GM23338 (cell line): Measurements from ENCODE around the gene CHMP1B. TPM values are rescaled to one million over a fixed set of nuclear protein-coding genes. Genes with fewer than 3 reads are reported as not detected.

Experiments
- ATAC-seq: fragments of 200-7000 bp; cut with Tn5 transposase; 3 replicates; pipeline ENCODE4 v1.9.1; 2020
- DNase-seq: peaks from one replicate; pipeline ENCODE4 v3.0.0-alpha.2; 2015; ENCODE audit warnings: low spot score
- H2AFZ ChIP-seq: fragments of 200-600 bp; sonication (generic); 2 replicates; pipeline ENCODE4 v1.8.0; 2016; ENCODE audit warnings: antibody characterized with exemption, mild to moderate bottlenecking, moderate library complexity
- H3F3A ChIP-seq: fragments of 200-600 bp; sonication (generic); replicated peaks from 2 replicates; pipeline ENCODE4 v1.8.0; 2017; ENCODE audit warnings: antibody characterized with exemption, mixed run types, low read depth
- H3K27ac ChIP-seq: fragments of 200-600 bp; sonication (generic); 2 replicates; pipeline ENCODE4 v1.6.1; 2016; ENCODE audit warnings: low read depth
- H3K27me3 ChIP-seq: fragments of 200-600 bp; sonication (generic); 2 replicates; pipeline ENCODE4 v1.8.0; 2016; ENCODE audit warnings: mild to moderate bottlenecking, mixed run types, moderate library complexity; ENCODE audit not compliant: insufficient read depth
- H3K36me3 ChIP-seq: fragments of 200-600 bp; sonication (generic); 2 replicates; pipeline ENCODE4 v1.8.0; 2016; ENCODE audit warnings: mild to moderate bottlenecking; ENCODE audit not compliant: insufficient read depth
- H3K4me1 ChIP-seq: fragments of 200-600 bp; sonication (generic); 2 replicates; pipeline ENCODE4 v1.8.0; 2016; ENCODE audit warnings: mild to moderate bottlenecking, moderate library complexity; ENCODE audit not compliant: insufficient read depth
- H3K4me2 ChIP-seq: fragments of 200-600 bp; sonication (generic); 2 replicates; pipeline ENCODE4 v1.7.1; 2017; ENCODE audit warnings: mixed run types
- H3K4me3 ChIP-seq: fragments of 200-600 bp; sonication (generic); 2 replicates; pipeline ENCODE4 v1.6.1; 2016; ENCODE audit warnings: mixed run types
- H3K79me2 ChIP-seq: fragments of 200-600 bp; sonication (generic); replicated peaks from 2 replicates; pipeline ENCODE4 v1.8.0; 2017; ENCODE audit warnings: mild to moderate bottlenecking; ENCODE audit not compliant: insufficient read depth
- H3K9me2 ChIP-seq: fragments of 200-600 bp; sonication (generic); 2 replicates; pipeline ENCODE4 v1.8.0; 2017; ENCODE audit not compliant: insufficient read depth
- H4K20me1 ChIP-seq: fragments of 200-600 bp; sonication (generic); replicated peaks from 2 replicates; pipeline ENCODE4 v1.8.0; 2017; ENCODE audit warnings: mild to moderate bottlenecking; ENCODE audit not compliant: insufficient read depth
- H3K27ac Mint-ChIP-seq: 2 replicates; pipeline ENCODE4 v1.8.0; 2020; ENCODE audit warnings: inconsistent platforms, mild to moderate bottlenecking, moderate library complexity, mixed read lengths
- H3K27me3 Mint-ChIP-seq: 3 replicates; pipeline ENCODE4 v1.8.0; 2022; ENCODE audit warnings: low read depth, mild to moderate bottlenecking, moderate library complexity, mixed read lengths, inconsistent platforms; ENCODE audit not compliant: insufficient read depth, poor library complexity
- H3K36me3 Mint-ChIP-seq: 3 replicates; pipeline ENCODE4 v1.8.0; 2021; ENCODE audit warnings: low read depth, mild to moderate bottlenecking, inconsistent platforms, moderate library complexity, mixed read lengths
- H3K4me1 Mint-ChIP-seq: 3 replicates; pipeline ENCODE4 v1.8.0; 2020; ENCODE audit warnings: mild to moderate bottlenecking, inconsistent platforms, mixed read lengths
- H3K4me3 Mint-ChIP-seq: 3 replicates; pipeline ENCODE4 v1.8.0; 2021; ENCODE audit warnings: moderate library complexity, mild to moderate bottlenecking, inconsistent platforms, mixed read lengths
- H3K9me3 Mint-ChIP-seq: 3 replicates; pipeline ENCODE4 v1.8.0; 2020; ENCODE audit warnings: moderate library complexity, mild to moderate bottlenecking, inconsistent platforms, mixed read lengths
- EZH2 ChIP-seq: fragments of 200-600 bp; sonication (generic); IDR thresholded peaks from one replicate; pipeline ENCODE4 v1.8.0; 2017; ENCODE audit warnings: antibody characterized with exemption, mild to moderate bottlenecking, low read depth; ENCODE audit not compliant: unreplicated experiment
- EZH2phosphoT487 ChIP-seq: fragments of 200-600 bp; sonication (generic); IDR thresholded peaks from one replicate; pipeline ENCODE4 v1.8.1; 2018; ENCODE audit warnings: antibody characterized with exemption; ENCODE audit not compliant: unreplicated experiment
- STAT1 ChIP-seq: IDR thresholded peaks from one replicate; pipeline ENCODE4 v1.6.1; 2016; ENCODE audit warnings: antibody characterized with exemption; ENCODE audit not compliant: unreplicated experiment
- ZNF331 ChIP-seq: fragments of 250-450 bp; sonication (Bioruptor Pico); IDR thresholded peaks from 2 replicates; pipeline ENCODE4 v1.5.0; 2020; ENCODE audit warnings: low read depth, mild to moderate bottlenecking, moderate library complexity
- polyA plus RNA-seq: library from polyadenylated mRNA; unstranded; fragments of >200 nt; fragmentation: Nextera tagmentation; extraction: Ambion mirVana; gene quantifications from 2 replicates; pipeline ENCODE4 v1.2.1, GENCODE V29; 2016
- total RNA-seq: library from RNA; depleted of rRNA; stranded (reverse); fragments of >200 nt; shearing (Covaris generic); gene quantifications from 2 replicates; pipeline ENCODE4 v1.2.3, GENCODE V29; 2014
- TF ChIP-seq, protein P1 (sequence below): fragments of 250-450 bp; sonication (Bioruptor Pico); IDR thresholded peaks from 2 replicates; pipeline ENCODE4 v1.5.0; 2020; ENCODE audit warnings: mild to moderate bottlenecking, moderate library complexity
- TF ChIP-seq, protein P2 (sequence below): IDR thresholded peaks from one replicate; pipeline ENCODE4 v1.6.1; 2018; ENCODE audit warnings: antibody characterized with exemption; ENCODE audit not compliant: unreplicated experiment
- TF ChIP-seq, protein P3 (sequence below): IDR thresholded peaks from 2 replicates; pipeline ENCODE4 v1.6.1; 2016; ENCODE audit warnings: antibody characterized with exemption

CHMP1B gene
- total and polyA plus RNA-seq, 2 experiments from 2014 or later: 41.8 to 52.1 TPM

DNA sequence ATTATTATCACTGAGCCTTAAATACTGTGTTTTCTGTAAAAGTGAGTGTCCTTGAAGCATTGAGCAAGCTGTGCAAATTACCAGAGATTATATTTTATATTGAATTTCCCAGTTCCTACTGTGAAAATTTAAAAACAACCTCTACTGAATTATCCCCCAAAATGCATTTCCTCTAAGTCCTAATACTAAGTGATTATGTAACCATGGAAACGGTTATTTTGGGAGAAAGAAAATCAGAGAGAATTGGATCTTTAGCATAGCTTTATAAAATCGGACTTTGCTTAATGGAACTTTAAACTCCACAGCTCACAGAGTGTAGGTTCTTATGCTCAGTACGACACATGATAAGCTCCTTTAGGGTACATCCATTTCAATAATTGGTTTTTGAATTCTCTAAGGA is 19.3 kb upstream of the CHMP1B start (continued):
- TF ChIP-seq, protein P1, sequence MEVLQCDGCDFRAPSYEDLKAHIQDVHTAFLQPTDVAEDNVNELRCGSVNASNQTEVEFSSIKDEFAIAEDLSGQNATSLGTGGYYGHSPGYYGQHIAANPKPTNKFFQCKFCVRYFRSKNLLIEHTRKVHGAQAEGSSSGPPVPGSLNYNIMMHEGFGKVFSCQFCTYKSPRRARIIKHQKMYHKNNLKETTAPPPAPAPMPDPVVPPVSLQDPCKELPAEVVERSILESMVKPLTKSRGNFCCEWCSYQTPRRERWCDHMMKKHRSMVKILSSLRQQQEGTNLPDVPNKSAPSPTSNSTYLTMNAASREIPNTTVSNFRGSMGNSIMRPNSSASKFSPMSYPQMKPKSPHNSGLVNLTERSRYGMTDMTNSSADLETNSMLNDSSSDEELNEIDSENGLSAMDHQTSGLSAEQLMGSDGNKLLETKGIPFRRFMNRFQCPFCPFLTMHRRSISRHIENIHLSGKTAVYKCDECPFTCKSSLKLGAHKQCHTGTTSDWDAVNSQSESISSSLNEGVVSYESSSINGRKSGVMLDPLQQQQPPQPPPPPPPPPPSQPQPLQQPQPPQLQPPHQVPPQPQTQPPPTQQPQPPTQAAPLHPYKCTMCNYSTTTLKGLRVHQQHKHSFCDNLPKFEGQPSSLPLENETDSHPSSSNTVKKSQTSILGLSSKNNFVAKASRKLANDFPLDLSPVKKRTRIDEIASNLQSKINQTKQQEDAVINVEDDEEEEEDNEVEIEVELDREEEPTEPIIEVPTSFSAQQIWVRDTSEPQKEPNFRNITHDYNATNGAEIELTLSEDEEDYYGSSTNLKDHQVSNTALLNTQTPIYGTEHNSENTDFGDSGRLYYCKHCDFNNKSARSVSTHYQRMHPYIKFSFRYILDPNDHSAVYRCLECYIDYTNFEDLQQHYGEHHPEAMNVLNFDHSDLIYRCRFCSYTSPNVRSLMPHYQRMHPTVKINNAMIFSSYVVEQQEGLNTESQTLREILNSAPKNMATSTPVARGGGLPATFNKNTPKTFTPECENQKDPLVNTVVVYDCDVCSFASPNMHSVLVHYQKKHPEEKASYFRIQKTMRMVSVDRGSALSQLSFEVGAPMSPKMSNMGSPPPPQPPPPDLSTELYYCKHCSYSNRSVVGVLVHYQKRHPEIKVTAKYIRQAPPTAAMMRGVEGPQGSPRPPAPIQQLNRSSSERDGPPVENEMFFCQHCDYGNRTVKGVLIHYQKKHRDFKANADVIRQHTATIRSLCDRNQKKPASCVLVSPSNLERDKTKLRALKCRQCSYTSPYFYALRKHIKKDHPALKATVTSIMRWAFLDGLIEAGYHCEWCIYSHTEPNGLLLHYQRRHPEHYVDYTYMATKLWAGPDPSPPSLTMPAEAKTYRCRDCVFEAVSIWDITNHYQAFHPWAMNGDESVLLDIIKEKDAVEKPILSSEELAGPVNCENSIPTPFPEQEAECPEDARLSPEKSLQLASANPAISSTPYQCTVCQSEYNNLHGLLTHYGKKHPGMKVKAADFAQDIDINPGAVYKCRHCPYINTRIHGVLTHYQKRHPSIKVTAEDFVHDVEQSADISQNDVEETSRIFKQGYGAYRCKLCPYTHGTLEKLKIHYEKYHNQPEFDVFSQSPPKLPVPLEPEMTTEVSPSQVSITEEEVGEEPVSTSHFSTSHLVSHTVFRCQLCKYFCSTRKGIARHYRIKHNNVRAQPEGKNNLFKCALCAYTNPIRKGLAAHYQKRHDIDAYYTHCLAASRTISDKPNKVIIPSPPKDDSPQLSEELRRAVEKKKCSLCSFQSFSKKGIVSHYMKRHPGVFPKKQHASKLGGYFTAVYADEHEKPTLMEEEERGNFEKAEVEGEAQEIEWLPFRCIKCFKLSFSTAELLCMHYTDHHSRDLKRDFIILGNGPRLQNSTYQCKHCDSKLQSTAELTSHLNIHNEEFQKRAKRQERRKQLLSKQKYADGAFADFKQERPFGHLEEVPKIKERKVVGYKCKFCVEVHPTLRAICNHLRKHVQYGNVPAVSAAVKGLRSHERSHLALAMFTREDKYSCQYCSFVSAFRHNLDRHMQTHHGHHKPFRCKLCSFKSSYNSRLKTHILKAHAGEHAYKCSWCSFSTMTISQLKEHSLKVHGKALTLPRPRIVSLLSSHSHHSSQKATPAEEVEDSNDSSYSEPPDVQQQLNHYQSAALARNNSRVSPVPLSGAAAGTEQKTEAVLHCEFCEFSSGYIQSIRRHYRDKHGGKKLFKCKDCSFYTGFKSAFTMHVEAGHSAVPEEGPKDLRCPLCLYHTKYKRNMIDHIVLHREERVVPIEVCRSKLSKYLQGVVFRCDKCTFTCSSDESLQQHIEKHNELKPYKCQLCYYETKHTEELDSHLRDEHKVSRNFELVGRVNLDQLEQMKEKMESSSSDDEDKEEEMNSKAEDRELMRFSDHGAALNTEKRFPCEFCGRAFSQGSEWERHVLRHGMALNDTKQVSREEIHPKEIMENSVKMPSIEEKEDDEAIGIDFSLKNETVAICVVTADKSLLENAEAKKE (CRISPR knock-in tag): no peak
- TF ChIP-seq ZNF331 (CRISPR knock-in tag) (no peak), STAT1 (no peak)

DNA sequence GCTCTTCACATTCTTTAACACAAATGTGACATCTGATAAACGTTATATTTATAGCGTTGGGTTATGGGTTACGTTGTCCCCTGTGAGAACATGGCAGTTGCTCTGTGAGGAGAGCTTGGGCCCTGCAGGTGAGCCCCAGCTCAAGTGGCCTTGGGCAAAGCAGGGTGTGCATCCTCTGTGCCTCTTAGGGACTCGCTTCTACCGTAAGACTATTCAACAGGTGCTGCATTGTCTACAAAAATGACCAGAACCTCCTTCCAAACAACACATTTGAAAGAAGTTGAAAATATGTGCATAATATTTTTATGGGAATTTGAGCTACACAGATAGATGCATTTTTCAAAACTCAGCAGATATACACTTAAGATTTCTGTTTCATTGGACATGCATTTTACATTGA is 16.4 kb upstream of the CHMP1B start:
- no peak overlapping the region for H3K4me3 Mint-ChIP-seq
- no peaks in the 10 kb centered on the region; the same call in 2 of the 3 replicates for H3K9me3 Mint-ChIP-seq
- Histone ChIP-seq H3K36me3 (no peaks in the 10 kb centered on the region), H3K4me2 (no peak overlapping the region), H3F3A (no peaks in the 10 kb centered on the region), H3K79me2 (no peaks in the 10 kb centered on the region), H2AFZ (no peak overlapping the region), H3K27ac (no peak overlapping the region), H3K4me3 (no peak overlapping the region), H3K9me2 (no peaks in the 10 kb centered on the region; the same call in 1 of the 2 replicates), H3K27me3 (no peaks in the 10 kb centered on the region), H3K4me1 (peaks cover 3% of the 10 kb centered on the region; the same call in 1 of the 2 replicates), H4K20me1 (no peaks in the 10 kb centered on the region)
- H3K27ac Mint-ChIP-seq: no peak overlapping the region
- H3K27me3 Mint-ChIP-seq: peaks cover 4% of the 10 kb centered on the region
- H3K36me3 Mint-ChIP-seq: no peaks in the 10 kb centered on the region
- H3K4me1 Mint-ChIP-seq: peaks cover 7% of the 10 kb centered on the region; the same call in 2 of the 3 replicates
- ATAC-seq: no peak
- no peak for DNase-seq
- TF ChIP-seq ZNF331 (CRISPR knock-in tag) (no peak), EZH2 (no peak), EZH2phosphoT487 (no peak)
- TF ChIP-seq, protein P2, sequence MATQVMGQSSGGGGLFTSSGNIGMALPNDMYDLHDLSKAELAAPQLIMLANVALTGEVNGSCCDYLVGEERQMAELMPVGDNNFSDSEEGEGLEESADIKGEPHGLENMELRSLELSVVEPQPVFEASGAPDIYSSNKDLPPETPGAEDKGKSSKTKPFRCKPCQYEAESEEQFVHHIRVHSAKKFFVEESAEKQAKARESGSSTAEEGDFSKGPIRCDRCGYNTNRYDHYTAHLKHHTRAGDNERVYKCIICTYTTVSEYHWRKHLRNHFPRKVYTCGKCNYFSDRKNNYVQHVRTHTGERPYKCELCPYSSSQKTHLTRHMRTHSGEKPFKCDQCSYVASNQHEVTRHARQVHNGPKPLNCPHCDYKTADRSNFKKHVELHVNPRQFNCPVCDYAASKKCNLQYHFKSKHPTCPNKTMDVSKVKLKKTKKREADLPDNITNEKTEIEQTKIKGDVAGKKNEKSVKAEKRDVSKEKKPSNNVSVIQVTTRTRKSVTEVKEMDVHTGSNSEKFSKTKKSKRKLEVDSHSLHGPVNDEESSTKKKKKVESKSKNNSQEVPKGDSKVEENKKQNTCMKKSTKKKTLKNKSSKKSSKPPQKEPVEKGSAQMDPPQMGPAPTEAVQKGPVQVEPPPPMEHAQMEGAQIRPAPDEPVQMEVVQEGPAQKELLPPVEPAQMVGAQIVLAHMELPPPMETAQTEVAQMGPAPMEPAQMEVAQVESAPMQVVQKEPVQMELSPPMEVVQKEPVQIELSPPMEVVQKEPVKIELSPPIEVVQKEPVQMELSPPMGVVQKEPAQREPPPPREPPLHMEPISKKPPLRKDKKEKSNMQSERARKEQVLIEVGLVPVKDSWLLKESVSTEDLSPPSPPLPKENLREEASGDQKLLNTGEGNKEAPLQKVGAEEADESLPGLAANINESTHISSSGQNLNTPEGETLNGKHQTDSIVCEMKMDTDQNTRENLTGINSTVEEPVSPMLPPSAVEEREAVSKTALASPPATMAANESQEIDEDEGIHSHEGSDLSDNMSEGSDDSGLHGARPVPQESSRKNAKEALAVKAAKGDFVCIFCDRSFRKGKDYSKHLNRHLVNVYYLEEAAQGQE: no peak
- TF ChIP-seq, protein P3, sequence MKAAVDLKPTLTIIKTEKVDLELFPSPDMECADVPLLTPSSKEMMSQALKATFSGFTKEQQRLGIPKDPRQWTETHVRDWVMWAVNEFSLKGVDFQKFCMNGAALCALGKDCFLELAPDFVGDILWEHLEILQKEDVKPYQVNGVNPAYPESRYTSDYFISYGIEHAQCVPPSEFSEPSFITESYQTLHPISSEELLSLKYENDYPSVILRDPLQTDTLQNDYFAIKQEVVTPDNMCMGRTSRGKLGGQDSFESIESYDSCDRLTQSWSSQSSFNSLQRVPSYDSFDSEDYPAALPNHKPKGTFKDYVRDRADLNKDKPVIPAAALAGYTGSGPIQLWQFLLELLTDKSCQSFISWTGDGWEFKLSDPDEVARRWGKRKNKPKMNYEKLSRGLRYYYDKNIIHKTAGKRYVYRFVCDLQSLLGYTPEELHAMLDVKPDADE: no peak
